ENCODE results near the gene MMEL1. TPM values are rescaled to one million over a fixed set of nuclear protein-coding genes. Genes with fewer than 3 reads are reported as not detected.

The MMEL1 gene
- total RNA-seq, 1 experiment from 2014 or later = 0.46 TPM

DNA sequence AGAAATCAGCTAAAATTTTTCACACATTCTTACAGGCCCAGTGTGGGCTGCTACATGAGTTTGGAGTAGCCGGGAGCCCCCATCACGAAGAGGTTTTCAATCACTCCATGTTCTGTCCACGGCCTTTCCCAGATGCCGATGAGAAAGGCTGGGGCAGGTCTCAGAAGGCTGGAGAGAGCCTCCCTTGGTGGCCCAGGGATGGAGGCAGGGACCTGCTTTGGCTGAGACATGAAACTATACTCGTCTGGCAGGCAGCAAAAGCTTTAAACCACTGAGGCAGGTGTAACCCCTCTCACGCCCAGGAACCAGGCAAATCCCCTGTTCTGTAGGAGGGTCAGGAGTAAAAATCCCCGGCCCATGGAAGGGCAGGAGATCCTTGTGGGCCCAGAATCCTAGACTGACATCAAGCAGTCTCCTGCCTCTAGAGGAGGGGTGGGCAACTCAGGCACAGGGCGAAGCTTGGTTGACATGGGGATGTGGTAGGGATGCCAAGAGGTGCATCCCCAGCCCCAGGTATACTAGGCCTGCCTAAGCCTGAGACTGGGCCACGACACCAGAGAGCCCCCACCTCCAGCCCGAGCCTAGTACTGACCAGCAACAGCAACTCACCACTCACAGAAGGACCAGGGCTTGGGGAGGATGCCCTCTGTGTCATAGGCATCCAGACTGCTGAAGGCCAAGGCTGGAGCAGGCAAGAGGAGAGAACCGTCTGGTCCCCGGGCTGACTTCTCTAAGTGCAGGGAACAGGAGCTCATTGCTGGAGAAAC is 9.1 kb downstream of the MMEL1 start:
- intact Hi-C loops (cut with micrococcal nuclease; ENCODE audit: unreplicated experiment) = no loop called here
- ATAC-seq (no peak), DNase-seq (ENCODE audit: low read depth, low spot score) (no peak)
- in situ Hi-C loops (cut with HindIII; ENCODE audit: low pct_unique_long_range_greater_than_20kb, low sequenced_read_pairs) = no loop called here
- BruUV-seq (replicated peaks) = no TSS peak
- ChIA-PET CTCF (no interaction called here), POLR2A (no interaction called here)
- H3K27me3 ChIP-seq (ENCODE audit: control insufficient read depth, insufficient read depth, low read length) = peaks cover 26% of the 10 kb centered on the region
- no peak overlapping the region for H3K27ac ChIP-seq (ENCODE audit: low read length)
- no peaks in the 10 kb centered on the region for H3K9me3 ChIP-seq (ENCODE audit: control insufficient read depth, insufficient read depth, low read depth, low read length)
- no peak overlapping the region for H3K4me3 ChIP-seq (ENCODE audit: low read depth in 2 of 2, low read length in 2 of 2)
- H3K4me1 ChIP-seq (ENCODE audit: control insufficient read depth, insufficient read depth, low read length) = peaks cover 4% of the 10 kb centered on the region; the same call in 1 of the 2 replicates
- no peaks in the 10 kb centered on the region for H3K36me3 ChIP-seq (ENCODE audit: control insufficient read depth, insufficient read depth, low read length)
- TF ChIP-seq, protein P1, sequence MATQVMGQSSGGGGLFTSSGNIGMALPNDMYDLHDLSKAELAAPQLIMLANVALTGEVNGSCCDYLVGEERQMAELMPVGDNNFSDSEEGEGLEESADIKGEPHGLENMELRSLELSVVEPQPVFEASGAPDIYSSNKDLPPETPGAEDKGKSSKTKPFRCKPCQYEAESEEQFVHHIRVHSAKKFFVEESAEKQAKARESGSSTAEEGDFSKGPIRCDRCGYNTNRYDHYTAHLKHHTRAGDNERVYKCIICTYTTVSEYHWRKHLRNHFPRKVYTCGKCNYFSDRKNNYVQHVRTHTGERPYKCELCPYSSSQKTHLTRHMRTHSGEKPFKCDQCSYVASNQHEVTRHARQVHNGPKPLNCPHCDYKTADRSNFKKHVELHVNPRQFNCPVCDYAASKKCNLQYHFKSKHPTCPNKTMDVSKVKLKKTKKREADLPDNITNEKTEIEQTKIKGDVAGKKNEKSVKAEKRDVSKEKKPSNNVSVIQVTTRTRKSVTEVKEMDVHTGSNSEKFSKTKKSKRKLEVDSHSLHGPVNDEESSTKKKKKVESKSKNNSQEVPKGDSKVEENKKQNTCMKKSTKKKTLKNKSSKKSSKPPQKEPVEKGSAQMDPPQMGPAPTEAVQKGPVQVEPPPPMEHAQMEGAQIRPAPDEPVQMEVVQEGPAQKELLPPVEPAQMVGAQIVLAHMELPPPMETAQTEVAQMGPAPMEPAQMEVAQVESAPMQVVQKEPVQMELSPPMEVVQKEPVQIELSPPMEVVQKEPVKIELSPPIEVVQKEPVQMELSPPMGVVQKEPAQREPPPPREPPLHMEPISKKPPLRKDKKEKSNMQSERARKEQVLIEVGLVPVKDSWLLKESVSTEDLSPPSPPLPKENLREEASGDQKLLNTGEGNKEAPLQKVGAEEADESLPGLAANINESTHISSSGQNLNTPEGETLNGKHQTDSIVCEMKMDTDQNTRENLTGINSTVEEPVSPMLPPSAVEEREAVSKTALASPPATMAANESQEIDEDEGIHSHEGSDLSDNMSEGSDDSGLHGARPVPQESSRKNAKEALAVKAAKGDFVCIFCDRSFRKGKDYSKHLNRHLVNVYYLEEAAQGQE (IDR thresholded peaks at IDR 0.05; ENCODE audit: insufficient read depth in 1 of 2, low read depth in 2 of 2, low read length in 1 of 2) = no peak
- TF ChIP-seq SIN3A (IDR thresholded peaks at IDR 0.05; ENCODE audit: borderline replicate concordance, insufficient read depth, low read depth, low read length) = no peak
- no peak for TF ChIP-seq TCF7L2 (IDR thresholded peaks at IDR 0.05; ENCODE audit: low read depth, low read length)
- TF ChIP-seq POLR2AphosphoS5 (IDR thresholded peaks at IDR 0.05; ENCODE audit: low read depth, low read length) = no peak
- no peak for TF ChIP-seq CTCF (IDR thresholded peaks at IDR 0.05)

GRCh38 chr1:2617971-2618470 is 14.8 kb downstream of the MMEL1 start:
- peaks cover 20% of the 10 kb centered on the region for H3K27me3 ChIP-seq (ENCODE audit: control insufficient read depth, insufficient read depth, low read length)
- no TSS peak for BruUV-seq (replicated peaks)
- H3K4me1 ChIP-seq (ENCODE audit: control insufficient read depth, insufficient read depth, low read length) = no peaks in the 10 kb centered on the region
- in situ Hi-C loops (cut with HindIII; ENCODE audit: low pct_unique_long_range_greater_than_20kb, low sequenced_read_pairs) = no loop called here
- H3K9me3 ChIP-seq (ENCODE audit: control insufficient read depth, insufficient read depth, low read depth, low read length) = no peaks in the 10 kb centered on the region
- H3K36me3 ChIP-seq (ENCODE audit: control insufficient read depth, insufficient read depth, low read length) = no peaks in the 10 kb centered on the region
- intact Hi-C loops (cut with micrococcal nuclease; ENCODE audit: unreplicated experiment) = no loop called here
- ChIA-PET POLR2A (no interaction called here), CTCF (no interaction called here)
- no peak for ATAC-seq
- TF ChIP-seq POLR2AphosphoS5 (IDR thresholded peaks at IDR 0.05; ENCODE audit: low read depth, low read length) (no peak), CTCF (IDR thresholded peaks at IDR 0.05) (no peak), SIN3A (IDR thresholded peaks at IDR 0.05; ENCODE audit: borderline replicate concordance, insufficient read depth, low read depth, low read length) (no peak), TCF7L2 (IDR thresholded peaks at IDR 0.05; ENCODE audit: low read depth, low read length) (no peak)
- TF ChIP-seq, protein P1 (IDR thresholded peaks at IDR 0.05; ENCODE audit: insufficient read depth in 1 of 2, low read depth in 2 of 2, low read length in 1 of 2) = no peak
- H3K4me3 ChIP-seq (ENCODE audit: low read depth in 2 of 2, low read length in 2 of 2) = no peak overlapping the region
- DNase-seq (ENCODE audit: low read depth, low spot score) = no peak
- H3K27ac ChIP-seq (ENCODE audit: low read length) = no peak overlapping the region

Measured in Panc1 (cell line).